Measurements from ENCODE around the gene LMX1B.
"Not testable (repeated sequence)": the region's sequence is repeated elsewhere in the genome, so short reads cannot be mapped to it uniquely, and the experiment has no call there.

The LMX1B gene

GRCh38 chr9:126613651-126614050 lies at the start of gene LMX1B:
Gene LMX1B, plus strand, starts transcription at chr9:126613928. Its CDS starts 522 bp downstream, at chr9:126614450.
- no peak for DNase-seq

GRCh38 chr9:126564128-126564527 lies 49.6 kb upstream of the LMX1B start:
- DNase-seq = no peak

- no peak for DNase-seq
These were observed 49.0 kb upstream of the LMX1B start for GRCh38 chr9:126564716-126565115.

- DNase-seq = no peak
These were observed 48.2 kb upstream of the LMX1B start for GRCh38 chr9:126565336-126566128.

- DNase-seq = no peak
These were observed 44.7 kb upstream of the LMX1B start for GRCh38 chr9:126569036-126569435.

- DNase-seq = no peak
These were observed 35.7 kb upstream of the LMX1B start for GRCh38 chr9:126578029-126578428.

GRCh38 chr9:126580319-126580718 lies 33.4 kb upstream of the LMX1B start:
- not testable (repeated sequence) for DNase-seq

- no peak for DNase-seq
These were observed 31.8 kb upstream of the LMX1B start for GRCh38 chr9:126581893-126582292.

- DNase-seq = no peak
These were observed 31.3 kb upstream of the LMX1B start for GRCh38 chr9:126582427-126582826.

GRCh38 chr9:126583144-126583760 lies 30.5 kb upstream of the LMX1B start:
- DNase-seq = no peak

GRCh38 chr9:126584611-126585010 lies 29.1 kb upstream of the LMX1B start:
- DNase-seq = no peak

GRCh38 chr9:126586236-126586635 lies 27.5 kb upstream of the LMX1B start:
- no peak for DNase-seq

GRCh38 chr9:126587187-126588185 lies 26.2 kb upstream of the LMX1B start:
- no peak for DNase-seq

GRCh38 chr9:126588491-126589168 lies 25.1 kb upstream of the LMX1B start:
- DNase-seq = no peak

GRCh38 chr9:126589349-126589748 lies 24.4 kb upstream of the LMX1B start:
- no peak for DNase-seq

GRCh38 chr9:126591083-126591482 lies 22.6 kb upstream of the LMX1B start:
- no peak for DNase-seq

GRCh38 chr9:126591922-126592321 lies 21.8 kb upstream of the LMX1B start:
- no peak for DNase-seq

- no peak for DNase-seq
These were observed 21.3 kb upstream of the LMX1B start for GRCh38 chr9:126592461-126592860.

GRCh38 chr9:126595982-126596381 lies 17.7 kb upstream of the LMX1B start:
- no peak for DNase-seq

- no peak for DNase-seq
These were observed 14.6 kb upstream of the LMX1B start for GRCh38 chr9:126599047-126599650.

- no peak for DNase-seq
These were observed 9.4 kb upstream of the LMX1B start for GRCh38 chr9:126604059-126605055.
